Activated T-helper 2 cell treated with anti-CD3 and anti-CD28 coated beads, Interferon-gamma antibody, Interleukin-2, Interleukin-4, amounts not matched to agents 10 μg/mL and 5 μg/mL and 100 μg/mL, durations not matched to agents 14 hours and 24 hours and 36 hours (primary cell): ENCODE measurements around the gene AGAP1. TPM values are rescaled to one million over a fixed set of nuclear protein-coding genes. Genes with fewer than 3 reads are reported as not detected.

ENCODE experiments used
- DNase-seq: peaks from one replicate; pipeline ENCODE4 v3.0.0; 2021; ENCODE audit warnings: low spot score
- H3K27ac Mint-ChIP-seq: one replicate; pipeline ENCODE4 v1.8.0; 2021; ENCODE audit warnings: mixed read lengths
- H3K27me3 Mint-ChIP-seq: one replicate; pipeline ENCODE4 v1.8.0; 2021; ENCODE audit warnings: low read depth, mixed read lengths
- H3K36me3 Mint-ChIP-seq: one replicate; pipeline ENCODE4 v1.8.0; 2021; ENCODE audit warnings: low read depth, mixed read lengths
- H3K4me1 Mint-ChIP-seq: one replicate; pipeline ENCODE4 v1.8.0; 2021; ENCODE audit warnings: low read depth, mixed read lengths
- H3K4me3 Mint-ChIP-seq: one replicate; pipeline ENCODE4 v1.8.0; 2021; ENCODE audit warnings: low read depth, mild to moderate bottlenecking, moderate library complexity, mixed read lengths
- H3K9me3 Mint-ChIP-seq: one replicate; pipeline ENCODE4 v1.8.0; 2021; ENCODE audit warnings: mixed read lengths
- intact Hi-C: fragments of 100-400 bp; cut with micrococcal nuclease; formaldehyde crosslinking; loops from one replicate; pipeline ENCODE4 v1.15.1; 2023
- total RNA-seq: library from RNA; stranded (reverse); gene quantifications from 2 replicates; pipeline ENCODE4 v1.2.3, GENCODE V29; 2022

The AGAP1 gene
- total RNA-seq, 1 donor from 2014 or later, result 1.8 TPM

DNA sequence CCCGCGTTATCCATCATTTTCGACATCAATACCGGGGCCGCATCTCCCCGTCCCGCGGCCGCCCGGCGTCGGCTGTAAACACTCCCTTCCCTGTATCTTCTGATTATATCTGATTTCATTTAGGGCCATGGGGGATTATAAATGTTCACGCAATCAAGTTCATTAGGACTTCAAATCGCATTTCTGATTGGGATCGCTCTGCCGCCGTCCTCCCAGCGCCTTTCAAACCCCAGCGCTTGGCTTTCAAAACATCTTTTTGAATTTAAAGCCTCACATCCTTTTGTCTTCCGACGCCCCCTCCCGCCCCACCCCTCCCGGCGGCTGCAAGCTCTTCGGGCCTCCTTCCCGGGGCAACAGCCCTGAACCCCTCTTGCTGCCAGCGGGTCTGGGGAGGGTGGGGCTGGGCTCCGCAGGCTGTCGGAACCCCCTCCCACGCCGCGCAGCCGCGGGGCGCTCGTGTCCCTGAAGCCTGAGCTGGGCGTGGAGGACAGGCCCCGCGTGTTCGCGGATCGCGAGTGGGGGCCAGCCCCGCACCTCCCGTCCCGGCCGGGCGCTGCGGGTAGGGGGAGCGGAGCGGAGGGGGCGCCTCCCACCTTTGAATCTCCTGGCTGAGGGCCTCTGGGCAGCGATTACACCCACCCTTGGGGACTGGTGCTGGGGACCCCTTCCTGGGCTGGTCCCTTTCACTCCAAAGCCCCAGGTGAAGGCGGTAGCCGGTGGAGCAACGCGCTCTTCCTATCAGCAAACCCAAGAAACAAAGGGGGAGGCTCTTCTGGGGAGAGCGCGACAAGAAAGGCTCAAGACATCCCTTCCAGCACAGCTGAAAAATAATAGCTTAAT is 685.6 kb downstream of the AGAP1 start:
- H3K9me3 Mint-ChIP-seq, result no peaks in the 10 kb centered on the region
- no peak overlapping the region for H3K4me3 Mint-ChIP-seq
- H3K4me1 Mint-ChIP-seq, result peaks cover 4% of the 10 kb centered on the region
- H3K27me3 Mint-ChIP-seq, result peaks cover 43% of the 10 kb centered on the region
- intact Hi-C loops, result loop anchor here (2.0 to 5.0 kb wide), 3 partner anchors 15 to 507 kb away; no protein-coding TSS in a partner anchor
- no peak overlapping the region for H3K27ac Mint-ChIP-seq
- DNase-seq, result no peak
- no peaks in the 10 kb centered on the region for H3K36me3 Mint-ChIP-seq

DNA sequence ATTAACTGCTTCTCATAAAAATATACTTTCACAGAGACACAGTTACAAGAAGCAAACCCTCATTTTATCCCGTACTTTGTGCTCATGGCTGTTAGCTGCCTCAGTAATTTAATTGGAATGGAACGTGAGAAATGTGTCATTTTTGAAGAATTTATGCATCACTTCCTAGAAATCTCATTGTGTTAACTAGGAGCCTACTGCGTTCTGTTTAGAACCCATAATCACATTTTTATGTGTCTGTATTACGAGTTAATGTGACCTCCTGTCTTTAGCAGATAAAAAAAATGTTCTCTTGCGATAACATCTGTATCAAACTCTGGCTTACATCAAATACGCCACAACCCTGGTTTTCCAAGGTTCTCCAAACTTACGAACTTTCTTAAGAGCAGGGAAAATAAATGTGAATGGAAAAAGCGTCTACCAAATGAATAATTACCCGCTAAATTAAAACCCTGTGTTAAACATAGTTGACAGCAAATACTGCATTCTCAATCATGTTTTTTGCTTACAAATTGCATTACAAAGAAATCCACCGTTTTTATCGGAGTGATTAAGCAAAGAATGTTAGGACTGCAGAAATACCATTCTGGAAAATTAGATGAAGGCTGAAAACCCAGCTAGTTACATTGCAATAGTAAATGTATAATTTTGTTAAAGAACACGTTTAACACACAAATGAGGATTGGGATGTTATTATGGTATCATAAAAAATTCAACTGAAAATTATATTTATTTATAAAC is 686.4 kb downstream of the AGAP1 start:
- intact Hi-C loops, result loop anchor here (2.0 to 5.0 kb wide), 2 partner anchors 15 to 398 kb away; no protein-coding TSS in a partner anchor
- no peak overlapping the region for H3K27ac Mint-ChIP-seq
- H3K36me3 Mint-ChIP-seq, result no peaks in the 10 kb centered on the region
- no peak for DNase-seq
- no peaks in the 10 kb centered on the region for H3K9me3 Mint-ChIP-seq
- H3K4me1 Mint-ChIP-seq, result peaks cover 4% of the 10 kb centered on the region
- peaks cover 35% of the 10 kb centered on the region for H3K27me3 Mint-ChIP-seq
- no peak overlapping the region for H3K4me3 Mint-ChIP-seq

DNA sequence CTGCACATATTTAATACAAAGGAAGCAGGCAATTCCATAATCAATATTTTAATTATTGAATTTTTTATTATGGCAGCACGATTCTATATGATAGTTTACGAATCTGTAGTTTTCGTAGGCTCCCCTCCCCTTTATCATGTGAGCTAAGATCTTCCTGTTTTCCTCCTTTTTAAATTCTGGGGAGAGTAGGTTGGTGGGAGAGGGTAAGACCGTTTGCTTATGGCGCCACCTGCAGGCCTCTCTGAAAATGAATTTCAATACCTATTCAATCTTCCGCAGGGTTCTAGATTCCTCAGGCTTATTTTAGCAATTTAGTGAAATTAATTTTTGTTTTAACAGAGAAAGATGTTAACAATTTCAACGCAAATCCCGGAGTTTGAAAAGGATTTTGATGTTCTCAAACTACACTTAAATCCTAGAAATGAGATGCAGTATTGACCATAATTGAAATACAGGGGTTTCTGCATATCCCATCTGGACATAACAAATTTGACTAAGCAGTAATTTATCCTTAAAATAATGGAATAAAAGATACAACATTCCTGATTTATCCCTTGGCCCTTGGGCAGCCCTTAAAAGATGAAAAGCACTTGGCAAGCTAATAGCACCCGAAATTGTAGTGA is 687.1 kb downstream of the AGAP1 start:
- DNase-seq, result no peak
- peaks cover 31% of the 10 kb centered on the region for H3K27me3 Mint-ChIP-seq
- H3K4me3 Mint-ChIP-seq, result no peak overlapping the region
- peaks cover 4% of the 10 kb centered on the region for H3K4me1 Mint-ChIP-seq
- peak overlapping the region; percentile 55 for H3K27ac Mint-ChIP-seq
- intact Hi-C loops, result loop anchor here (1.0 to 5.0 kb wide), 3 partner anchors 16 to 415 kb away; no protein-coding TSS in a partner anchor
- H3K36me3 Mint-ChIP-seq, result no peaks in the 10 kb centered on the region
- H3K9me3 Mint-ChIP-seq, result no peaks in the 10 kb centered on the region
